AG09309 (cell line): ENCODE results near the gene ATP5ME.

Experiments used
- DNase-seq: peaks from one replicate; pipeline ENCODE4 v3.0.0-alpha.2; 2010; ENCODE audit warnings: low read depth
- H3K4me3 ChIP-seq: 2 replicates; pipeline ENCODE4 v1.5.1; 2011; ENCODE audit warnings: mild to moderate bottlenecking, low read depth, low read length, moderate library complexity; ENCODE audit not compliant: control insufficient read depth
- CTCF ChIP-seq: IDR thresholded peaks from 2 replicates; pipeline ENCODE4 v1.5.1; 2011; ENCODE audit warnings: mild to moderate bottlenecking, low read depth, low read length, inconsistent platforms; ENCODE audit not compliant: insufficient read depth, control insufficient read depth; ENCODE audit errors: missing control alignments

ATP5ME gene

GRCh38 chr4:674172-675035, at the start of gene ATP5ME, which contains the start of gene MYL5:
Gene ATP5ME, minus strand, starts transcription at chr4:674276. Its CDS starts 29 bp downstream, at chr4:674247.
Gene MYL5, plus strand, starts transcription at chr4:674542. Its CDS starts 3,485 bp downstream, at chr4:678027.
- H3K4me3 ChIP-seq, result peak within 1 kb of the TSS; percentile 88
- DNase-seq, result peak; percentile 74
- peak; percentile 68 for TF ChIP-seq CTCF

- DNase-seq, result no peak
- H3K4me3 ChIP-seq, result no peak overlapping the region
- no peak for TF ChIP-seq CTCF
Observed at GRCh38 chr4:722851-723360, 48.8 kb upstream of the ATP5ME start.

DNA sequence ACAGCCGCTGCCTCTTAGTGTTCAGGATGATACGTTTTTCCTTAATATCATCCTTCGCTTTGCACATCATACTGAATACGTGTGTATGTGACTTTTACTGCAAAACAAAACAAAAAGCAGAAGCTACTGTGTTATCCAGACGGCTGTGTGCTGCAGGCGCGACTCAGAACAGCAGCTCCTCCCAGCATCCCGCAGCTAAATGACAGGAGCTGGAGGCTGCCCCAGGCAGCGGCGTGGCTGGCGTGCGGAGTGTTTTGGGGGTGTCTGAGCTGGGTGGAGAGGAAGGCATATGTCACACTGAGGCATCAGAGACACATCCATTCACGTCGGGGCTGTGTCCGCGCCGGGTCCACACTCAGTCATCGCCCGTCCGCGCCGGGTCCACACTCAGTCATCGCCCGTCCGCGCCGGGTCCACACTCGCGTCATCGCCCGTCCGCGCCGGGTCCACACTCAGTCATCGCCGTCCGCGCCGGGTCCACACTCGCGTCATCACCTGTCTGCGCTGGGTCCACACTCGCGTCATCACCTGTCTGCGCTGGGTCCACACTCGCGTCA, 48.2 kb upstream of the ATP5ME start:
- no peak for TF ChIP-seq CTCF
- DNase-seq, result no peak
- no peak overlapping the region for H3K4me3 ChIP-seq

DNA sequence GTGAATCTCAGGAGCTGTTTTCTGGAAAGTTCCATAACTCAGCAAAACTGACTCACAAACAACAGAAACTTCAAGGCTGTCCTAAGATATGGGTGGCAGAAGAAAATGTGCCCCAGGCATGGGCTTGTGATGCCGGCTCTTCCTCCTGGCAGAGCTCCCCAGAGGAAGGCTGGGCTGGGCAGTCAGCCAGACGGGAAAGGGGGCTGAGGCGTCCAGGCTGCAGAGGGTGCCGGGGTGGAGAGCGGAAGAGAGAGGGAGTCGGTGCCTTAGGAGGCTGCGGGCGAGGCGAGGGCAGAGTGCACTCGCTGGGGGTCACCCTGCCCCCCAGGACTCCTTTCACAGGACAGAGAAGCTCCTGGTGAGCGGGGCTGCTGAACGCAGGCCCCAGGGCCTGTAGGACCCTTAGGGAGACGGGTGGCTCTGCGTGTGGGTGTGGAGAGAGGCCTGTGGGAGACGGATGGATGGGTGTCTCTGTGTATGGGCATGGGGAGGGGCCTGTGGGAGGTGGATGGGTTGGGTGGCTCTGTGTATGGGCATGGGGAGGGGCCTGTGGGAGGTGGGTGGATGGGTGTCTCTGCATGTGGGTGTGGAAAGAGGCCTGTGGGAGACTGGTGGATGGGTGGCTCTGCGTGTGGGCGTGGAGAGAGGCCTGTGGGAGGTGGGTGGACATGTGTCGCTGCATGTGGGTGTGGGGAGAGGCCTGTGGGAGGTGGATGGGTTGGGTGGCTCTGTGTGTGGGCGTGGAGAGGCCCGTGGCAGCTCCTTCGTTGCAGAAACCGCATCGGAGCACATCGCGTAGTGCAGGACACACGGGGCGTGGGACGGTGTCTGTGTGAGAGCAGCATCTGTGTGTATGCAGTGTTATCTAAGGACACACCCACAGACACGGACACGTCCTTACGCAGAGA, 47.4 kb upstream of the ATP5ME start:
- no peak overlapping the region for H3K4me3 ChIP-seq
- no peak for DNase-seq
- no peak for TF ChIP-seq CTCF

DNA sequence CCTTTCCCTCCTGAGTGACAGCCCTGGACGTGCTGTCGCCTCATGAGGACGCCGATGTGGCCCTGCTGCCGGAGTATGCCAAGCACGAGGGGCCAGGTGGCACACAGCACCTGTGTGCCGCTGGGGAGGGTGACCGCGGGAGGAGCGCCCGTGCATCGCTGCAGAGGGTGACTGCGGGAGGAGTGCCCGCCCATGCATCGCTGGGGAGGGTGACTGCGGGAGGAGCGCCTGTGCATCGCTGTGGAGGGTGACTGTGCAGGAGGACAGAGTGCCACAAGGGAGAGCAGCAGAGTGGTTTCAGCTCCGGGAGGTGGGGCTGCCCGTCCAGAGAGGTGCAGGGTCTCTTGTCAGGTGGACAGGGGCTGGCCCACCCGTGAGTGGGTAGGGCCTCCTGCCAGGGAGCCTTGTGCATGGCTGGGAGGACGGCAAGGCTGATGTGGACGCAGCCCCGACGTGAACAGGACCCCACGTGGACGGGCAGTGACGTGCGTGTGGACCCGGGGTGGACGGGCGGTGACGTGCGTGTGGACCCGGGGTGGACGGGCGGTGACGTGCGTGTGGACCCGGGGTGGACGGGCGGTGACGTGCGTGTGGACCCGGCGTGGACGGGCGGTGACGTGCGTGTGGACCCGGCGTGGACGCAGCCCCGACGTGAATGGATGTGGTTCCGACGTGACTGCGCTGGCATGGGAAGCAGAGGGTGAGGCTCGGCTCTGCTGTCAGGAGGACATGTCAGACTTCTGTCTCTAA, 46.2 kb upstream of the ATP5ME start:
- no peak for DNase-seq
- TF ChIP-seq CTCF, result no peak
- no peak overlapping the region for H3K4me3 ChIP-seq

- DNase-seq, result no peak
- TF ChIP-seq CTCF, result no peak
- no peak overlapping the region for H3K4me3 ChIP-seq
Observed at GRCh38 chr4:718460-718859, 44.4 kb upstream of the ATP5ME start.
